GM18870 (cell line): ENCODE results near the gene ZCCHC24.

Source experiments
- ATAC-seq: cut with Tn5 transposase; IDR thresholded peaks from one replicate; pipeline ENCODE4 v1.9.1; 2021; ENCODE audit warnings: moderate library complexity; ENCODE audit not compliant: unreplicated experiment

Gene ZCCHC24

GRCh38 chr10:79433324-79434222 lies 11.9 kb downstream of the ZCCHC24 start:
- ATAC-seq, result no peak

- ATAC-seq, result no peak
Observed at GRCh38 chr10:79431891-79432831, 13.3 kb downstream of the ZCCHC24 start.

GRCh38 chr10:79431428-79431827 lies 14.0 kb downstream of the ZCCHC24 start:
- ATAC-seq, result no peak

- no peak for ATAC-seq
Observed at GRCh38 chr10:79430936-79431335, 14.5 kb downstream of the ZCCHC24 start.

- ATAC-seq, result no peak
Observed at GRCh38 chr10:79430325-79430905, 15.0 kb downstream of the ZCCHC24 start.

- no peak for ATAC-seq
Observed at GRCh38 chr10:79429751-79430150, 15.7 kb downstream of the ZCCHC24 start.

GRCh38 chr10:79427965-79428364 lies 17.5 kb downstream of the ZCCHC24 start:
- no peak for ATAC-seq

GRCh38 chr10:79425074-79425532 lies 20.3 kb downstream of the ZCCHC24 start:
- no peak for ATAC-seq

- no peak for ATAC-seq
Observed at GRCh38 chr10:79424221-79425073, 21.0 kb downstream of the ZCCHC24 start.

- no peak for ATAC-seq
Observed at GRCh38 chr10:79422178-79422892, 23.1 kb downstream of the ZCCHC24 start.

- no peak for ATAC-seq
Observed at GRCh38 chr10:79420974-79421688, 24.3 kb downstream of the ZCCHC24 start.

- no peak for ATAC-seq
Observed at GRCh38 chr10:79418886-79419595, 26.4 kb downstream of the ZCCHC24 start.

GRCh38 chr10:79418274-79418673 lies 27.1 kb downstream of the ZCCHC24 start:
- no peak for ATAC-seq

GRCh38 chr10:79417731-79418130 lies 27.7 kb downstream of the ZCCHC24 start:
- no peak for ATAC-seq

- no peak for ATAC-seq
Observed at GRCh38 chr10:79417266-79417665, 28.2 kb downstream of the ZCCHC24 start.

GRCh38 chr10:79416578-79417255 lies 28.7 kb downstream of the ZCCHC24 start:
- ATAC-seq, result no peak

- no peak for ATAC-seq
Observed at GRCh38 chr10:79415736-79416577, 29.5 kb downstream of the ZCCHC24 start.
